Measurements from ENCODE around the gene WDR3.

The WDR3 gene

GRCh38 chr1:117971777-117972176 lies 42.2 kb downstream of the WDR3 start:
- H3K79me2 ChIP-seq (ENCODE audit: control insufficient read depth, insufficient read depth, low read length, poor library complexity): no peaks in the 10 kb centered on the region
- no peak overlapping the region for H3K4me3 ChIP-seq (ENCODE audit: low read depth, low read length)
- H4K91ac ChIP-seq (ENCODE audit: low read depth, low read length): no peak overlapping the region
- H3K4me2 ChIP-seq (ENCODE audit: low read length): no peak overlapping the region
- no peak overlapping the region for H2AFZ ChIP-seq (ENCODE audit: insufficient read depth, low read length, poor library complexity)
- H3K36me3 ChIP-seq (ENCODE audit: control insufficient read depth in 1 of 2, insufficient read depth in 2 of 2, low read length in 2 of 2): no peaks in the 10 kb centered on the region
- no peaks in the 10 kb centered on the region for H3K4me1 ChIP-seq (ENCODE audit: control insufficient read depth in 1 of 2, insufficient read depth in 2 of 2, low read length in 2 of 2)
- no peak overlapping the region for H3K27ac ChIP-seq (ENCODE audit: low read depth, low read length)
- no peak overlapping the region for H3K18ac ChIP-seq (ENCODE audit: low read length)
- H3K4ac ChIP-seq (ENCODE audit: low read depth, low read length): no peak overlapping the region
- no peak overlapping the region for H2BK12ac ChIP-seq (ENCODE audit: low read length)
- H3K14ac ChIP-seq (ENCODE audit: low read length): no peak overlapping the region
- H2BK120ac ChIP-seq (ENCODE audit: insufficient read depth, low read length, poor library complexity): no peak overlapping the region
- no peak for DNase-seq
- H3K9ac ChIP-seq (ENCODE audit: low read length): no peak overlapping the region
- H3K9me3 ChIP-seq (ENCODE audit: insufficient read depth, low read depth, low read length): no peaks in the 10 kb centered on the region
- H3K23ac ChIP-seq (ENCODE audit: low read length): no peak overlapping the region
- H4K12ac ChIP-seq (ENCODE audit: low read depth, low read length): no peak overlapping the region
- no peak overlapping the region for H2BK5ac ChIP-seq (ENCODE audit: low read depth, low read length, poor library complexity)
- no peaks in the 10 kb centered on the region for H3K27me3 ChIP-seq (ENCODE audit: insufficient read depth, low read length)
- no peak overlapping the region for H2AK5ac ChIP-seq (ENCODE audit: low read length)
- no peak overlapping the region for H4K8ac ChIP-seq (ENCODE audit: low read depth, low read length)
- H3K79me1 ChIP-seq (ENCODE audit: low read length): no peaks in the 10 kb centered on the region

- no peak overlapping the region for H2BK5ac ChIP-seq (ENCODE audit: low read depth, low read length, poor library complexity)
- no peak overlapping the region for H2BK12ac ChIP-seq (ENCODE audit: low read length)
- no peaks in the 10 kb centered on the region for H3K36me3 ChIP-seq (ENCODE audit: control insufficient read depth in 1 of 2, insufficient read depth in 2 of 2, low read length in 2 of 2)
- H4K12ac ChIP-seq (ENCODE audit: low read depth, low read length): no peak overlapping the region
- no CpG with 5 or more reads among the region's 3 CpGs for WGBS (ENCODE audit: extremely low coverage, insufficient coverage, insufficient read length)
- no peaks in the 10 kb centered on the region for H3K79me2 ChIP-seq (ENCODE audit: control insufficient read depth, insufficient read depth, low read length, poor library complexity)
- no peak overlapping the region for H3K14ac ChIP-seq (ENCODE audit: low read length)
- H3K23ac ChIP-seq (ENCODE audit: low read length): no peak overlapping the region
- H3K27ac ChIP-seq (ENCODE audit: low read depth, low read length): no peak overlapping the region
- no peaks in the 10 kb centered on the region for H3K9me3 ChIP-seq (ENCODE audit: insufficient read depth, low read depth, low read length)
- H3K18ac ChIP-seq (ENCODE audit: low read length): no peak overlapping the region
- no peak overlapping the region for H3K9ac ChIP-seq (ENCODE audit: low read length)
- H2AFZ ChIP-seq (ENCODE audit: insufficient read depth, low read length, poor library complexity): no peak overlapping the region
- no peak for DNase-seq
- no peak overlapping the region for H3K4me2 ChIP-seq (ENCODE audit: low read length)
- no peaks in the 10 kb centered on the region for H3K79me1 ChIP-seq (ENCODE audit: low read length)
- no peak overlapping the region for H3K4ac ChIP-seq (ENCODE audit: low read depth, low read length)
- H4K8ac ChIP-seq (ENCODE audit: low read depth, low read length): no peak overlapping the region
- H3K4me3 ChIP-seq (ENCODE audit: low read depth, low read length): no peak overlapping the region
- no peaks in the 10 kb centered on the region for H3K27me3 ChIP-seq (ENCODE audit: insufficient read depth, low read length)
- no peak overlapping the region for H2BK120ac ChIP-seq (ENCODE audit: insufficient read depth, low read length, poor library complexity)
- H4K91ac ChIP-seq (ENCODE audit: low read depth, low read length): no peak overlapping the region
- no peak overlapping the region for H2AK5ac ChIP-seq (ENCODE audit: low read length)
- no peaks in the 10 kb centered on the region for H3K4me1 ChIP-seq (ENCODE audit: control insufficient read depth in 1 of 2, insufficient read depth in 2 of 2, low read length in 2 of 2)
Measured at GRCh38 chr1:117976381-117976780, 46.8 kb downstream of the WDR3 start.

GRCh38 chr1:117981455-117982192 lies 52.1 kb downstream of the WDR3 start:
- H3K18ac ChIP-seq (ENCODE audit: low read length): no peak overlapping the region
- no peak overlapping the region for H2AFZ ChIP-seq (ENCODE audit: insufficient read depth, low read length, poor library complexity)
- no peak overlapping the region for H3K4me2 ChIP-seq (ENCODE audit: low read length)
- H3K36me3 ChIP-seq (ENCODE audit: control insufficient read depth in 1 of 2, insufficient read depth in 2 of 2, low read length in 2 of 2): no peaks in the 10 kb centered on the region
- no peaks in the 10 kb centered on the region for H3K27me3 ChIP-seq (ENCODE audit: insufficient read depth, low read length)
- WGBS (ENCODE audit: extremely low coverage, insufficient coverage, insufficient read length): no CpG with 5 or more reads among the region's 5 CpGs
- H2BK12ac ChIP-seq (ENCODE audit: low read length): no peak overlapping the region
- DNase-seq: no peak
- H4K91ac ChIP-seq (ENCODE audit: low read depth, low read length): no peak overlapping the region
- H3K9ac ChIP-seq (ENCODE audit: low read length): no peak overlapping the region
- H3K27ac ChIP-seq (ENCODE audit: low read depth, low read length): no peak overlapping the region
- H3K14ac ChIP-seq (ENCODE audit: low read length): no peak overlapping the region
- H3K79me1 ChIP-seq (ENCODE audit: low read length): no peaks in the 10 kb centered on the region
- no peak overlapping the region for H4K8ac ChIP-seq (ENCODE audit: low read depth, low read length)
- H3K4ac ChIP-seq (ENCODE audit: low read depth, low read length): no peak overlapping the region
- H2BK5ac ChIP-seq (ENCODE audit: low read depth, low read length, poor library complexity): no peak overlapping the region
- H3K9me3 ChIP-seq (ENCODE audit: insufficient read depth, low read depth, low read length): no peaks in the 10 kb centered on the region
- H3K23ac ChIP-seq (ENCODE audit: low read length): no peak overlapping the region
- H3K79me2 ChIP-seq (ENCODE audit: control insufficient read depth, insufficient read depth, low read length, poor library complexity): no peaks in the 10 kb centered on the region
- no peak overlapping the region for H2BK120ac ChIP-seq (ENCODE audit: insufficient read depth, low read length, poor library complexity)
- no peak overlapping the region for H2AK5ac ChIP-seq (ENCODE audit: low read length)
- H3K4me3 ChIP-seq (ENCODE audit: low read depth, low read length): no peak overlapping the region
- no peak overlapping the region for H4K12ac ChIP-seq (ENCODE audit: low read depth, low read length)
- no peaks in the 10 kb centered on the region for H3K4me1 ChIP-seq (ENCODE audit: control insufficient read depth in 1 of 2, insufficient read depth in 2 of 2, low read length in 2 of 2)

- H3K14ac ChIP-seq (ENCODE audit: low read length): no peak overlapping the region
- no peak overlapping the region for H4K12ac ChIP-seq (ENCODE audit: low read depth, low read length)
- no peak overlapping the region for H3K4me3 ChIP-seq (ENCODE audit: low read depth, low read length)
- no peak overlapping the region for H3K18ac ChIP-seq (ENCODE audit: low read length)
- H4K91ac ChIP-seq (ENCODE audit: low read depth, low read length): no peak overlapping the region
- H3K9ac ChIP-seq (ENCODE audit: low read length): no peak overlapping the region
- no peaks in the 10 kb centered on the region for H3K79me2 ChIP-seq (ENCODE audit: control insufficient read depth, insufficient read depth, low read length, poor library complexity)
- no peak overlapping the region for H2AK5ac ChIP-seq (ENCODE audit: low read length)
- H2BK5ac ChIP-seq (ENCODE audit: low read depth, low read length, poor library complexity): no peak overlapping the region
- H3K79me1 ChIP-seq (ENCODE audit: low read length): no peaks in the 10 kb centered on the region
- H3K27ac ChIP-seq (ENCODE audit: low read depth, low read length): no peak overlapping the region
- no peak overlapping the region for H3K23ac ChIP-seq (ENCODE audit: low read length)
- no peak overlapping the region for H2BK120ac ChIP-seq (ENCODE audit: insufficient read depth, low read length, poor library complexity)
- H3K36me3 ChIP-seq (ENCODE audit: control insufficient read depth in 1 of 2, insufficient read depth in 2 of 2, low read length in 2 of 2): no peaks in the 10 kb centered on the region
- no peak overlapping the region for H4K8ac ChIP-seq (ENCODE audit: low read depth, low read length)
- no peaks in the 10 kb centered on the region for H3K9me3 ChIP-seq (ENCODE audit: insufficient read depth, low read depth, low read length)
- H3K4me1 ChIP-seq (ENCODE audit: control insufficient read depth in 1 of 2, insufficient read depth in 2 of 2, low read length in 2 of 2): no peaks in the 10 kb centered on the region
- H3K27me3 ChIP-seq (ENCODE audit: insufficient read depth, low read length): no peaks in the 10 kb centered on the region
- peak; percentile 72 to 83 for DNase-seq
- H3K4me2 ChIP-seq (ENCODE audit: low read length): no peak overlapping the region
- no peak overlapping the region for H2AFZ ChIP-seq (ENCODE audit: insufficient read depth, low read length, poor library complexity)
- WGBS (ENCODE audit: extremely low coverage, insufficient coverage, insufficient read length): no CpG with 5 or more reads among the region's 1 CpG
- H3K4ac ChIP-seq (ENCODE audit: low read depth, low read length): no peak overlapping the region
- H2BK12ac ChIP-seq (ENCODE audit: low read length): no peak overlapping the region
Measured at GRCh38 chr1:117985239-117985638, 55.7 kb downstream of the WDR3 start.

Data from trophoblast cell (in vitro differentiated cells and primary cell).